ENCODE measurements around the gene PRDM11.

Gene PRDM11

GRCh38 chr11:45267652-45268299 is 121.3 kb downstream of the PRDM11 start:
- DNase-seq, result no peak

GRCh38 chr11:45269678-45270077 is 123.2 kb downstream of the PRDM11 start:
- no peak for DNase-seq

- no peak for DNase-seq
Observed at GRCh38 chr11:45270946-45271716, 124.7 kb downstream of the PRDM11 start.

GRCh38 chr11:45272701-45273100 is 126.3 kb downstream of the PRDM11 start:
- no peak for DNase-seq

GRCh38 chr11:45273509-45273908 is 127.1 kb downstream of the PRDM11 start:
- no peak for DNase-seq

GRCh38 chr11:45274206-45274605 is 127.8 kb downstream of the PRDM11 start:
- no peak for DNase-seq

GRCh38 chr11:45275828-45276227 is 129.4 kb downstream of the PRDM11 start:
- DNase-seq, result peak in 1 of 2 experiments; percentile 27

GRCh38 chr11:45278714-45279113 is 132.3 kb downstream of the PRDM11 start:
- DNase-seq, result no peak

- no peak for DNase-seq
Observed at GRCh38 chr11:45279645-45280044, 133.2 kb downstream of the PRDM11 start.

- no peak for DNase-seq
Observed at GRCh38 chr11:45280449-45280848, 134.0 kb downstream of the PRDM11 start.

- DNase-seq, result no peak
Observed at GRCh38 chr11:45282081-45282480, 135.6 kb downstream of the PRDM11 start.
